Posterior cingulate gyrus (tissue), 11 donors: Measurements from ENCODE around the gene BCAP31.
"Not testable (repeated sequence)": the region's sequence is repeated elsewhere in the genome, so short reads cannot be mapped to it uniquely, and the experiment has no call there.

Source experiments
- DNase-seq, 10 donors: peaks; one replicate each; pipeline versions ENCODE4 v3.0.0 to v3.0.0-alpha.2; 2020 to 2021; ENCODE audit warnings: mixed read lengths in 3 of 10
- intact Hi-C: fragments of 100-400 bp; cut with DNase I; formaldehyde crosslinking; loops from one replicate; pipeline ENCODE4 v1.15.1; 2023

The BCAP31 gene

DNA sequence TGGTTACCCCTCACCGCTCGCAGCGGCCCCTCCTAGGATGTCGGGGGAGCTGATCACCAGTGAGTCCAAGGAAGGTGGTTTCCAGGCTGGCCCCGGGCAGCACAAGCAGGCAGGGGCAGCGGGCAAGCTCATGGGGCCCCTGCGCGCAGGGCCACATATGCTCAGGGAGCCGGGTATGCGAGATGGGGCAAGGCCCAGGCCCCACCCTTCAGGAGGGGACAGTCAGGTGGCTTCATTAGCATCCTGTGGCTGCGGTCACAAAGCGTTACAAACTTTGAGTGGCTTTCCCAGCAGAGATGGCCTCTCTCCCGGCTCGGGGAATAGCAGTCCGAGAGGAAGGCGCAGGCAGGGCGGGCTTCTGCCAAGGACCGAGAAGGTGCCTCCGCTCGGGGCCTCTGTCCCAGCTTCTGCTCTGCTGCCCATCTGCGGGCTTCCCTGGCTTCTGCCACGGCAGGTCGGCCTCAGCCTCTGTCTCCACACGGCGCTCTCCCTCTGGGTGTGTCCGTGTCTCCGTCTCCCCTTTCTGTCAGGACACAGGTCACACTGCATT lies 13.9 kb upstream of the BCAP31 start:
- intact Hi-C loops: no loop called here
- DNase-seq: peak in 2 of 10 donors; percentile 62 to 73

DNA sequence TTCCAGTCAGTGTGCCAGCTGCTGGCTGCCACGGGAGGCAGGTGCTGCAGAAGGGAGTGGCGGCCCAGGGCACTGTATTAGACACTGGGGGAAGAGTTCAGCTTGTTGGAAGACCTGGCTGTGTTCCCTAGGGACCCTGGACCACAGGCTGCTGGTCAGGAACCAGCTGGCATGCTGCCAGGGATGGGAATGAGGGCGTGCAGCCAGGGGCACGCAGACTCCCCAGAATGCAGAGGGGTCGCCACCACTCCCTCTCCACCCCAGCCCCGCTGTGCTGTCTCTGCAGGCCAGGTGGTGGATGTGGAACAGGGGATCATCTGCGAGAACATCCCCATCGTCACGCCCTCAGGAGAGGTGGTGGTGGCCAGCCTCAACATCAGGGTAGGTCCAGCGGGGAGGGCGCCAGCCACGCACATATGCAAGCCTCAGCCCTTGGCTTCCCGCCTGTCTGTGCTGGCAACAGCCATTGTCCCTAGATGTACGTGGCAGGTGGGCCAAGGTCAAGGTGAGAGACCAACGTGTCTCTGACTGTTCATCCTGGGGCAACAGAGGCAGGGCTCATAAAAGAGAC lies 12.8 kb upstream of the BCAP31 start:
- DNase-seq: peak in 2 of 10 donors; percentile 64 to 70
- intact Hi-C loops: no loop called here

- intact Hi-C loops: no loop called here
- DNase-seq: peak in 2 of 10 donors; percentile 57 to 62
Measured at GRCh38 chrX:153736071-153736820, 12.1 kb upstream of the BCAP31 start.

DNA sequence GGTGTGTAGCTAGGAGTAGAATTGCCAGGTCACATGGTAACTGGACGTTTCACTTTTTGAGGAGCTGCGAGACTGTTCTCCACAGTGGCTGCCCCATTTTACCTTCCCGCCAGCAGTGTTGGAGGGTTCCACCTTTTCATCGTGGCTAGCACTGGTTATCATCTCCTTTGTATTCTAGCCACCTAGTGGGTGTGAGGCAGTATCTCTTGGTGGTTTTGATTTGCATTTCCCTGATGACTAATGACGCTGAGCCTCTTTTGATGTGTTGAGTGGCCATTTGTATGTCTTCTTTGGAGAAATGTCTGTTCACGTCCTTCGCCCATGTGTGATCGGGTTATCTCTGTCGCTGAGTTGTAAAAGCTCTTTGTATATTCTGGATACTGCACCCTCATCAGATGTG lies 11.1 kb upstream of the BCAP31 start:
- no peak for DNase-seq
- intact Hi-C loops: no loop called here

GRCh38 chrX:153734871-153735270 lies 10.7 kb upstream of the BCAP31 start:
- no peak for DNase-seq
- intact Hi-C loops: no loop called here

- intact Hi-C loops: no loop called here
- DNase-seq: peak in 1 of 10 donors; percentile 64
Measured at GRCh38 chrX:153733651-153734240, 9.6 kb upstream of the BCAP31 start.

DNA sequence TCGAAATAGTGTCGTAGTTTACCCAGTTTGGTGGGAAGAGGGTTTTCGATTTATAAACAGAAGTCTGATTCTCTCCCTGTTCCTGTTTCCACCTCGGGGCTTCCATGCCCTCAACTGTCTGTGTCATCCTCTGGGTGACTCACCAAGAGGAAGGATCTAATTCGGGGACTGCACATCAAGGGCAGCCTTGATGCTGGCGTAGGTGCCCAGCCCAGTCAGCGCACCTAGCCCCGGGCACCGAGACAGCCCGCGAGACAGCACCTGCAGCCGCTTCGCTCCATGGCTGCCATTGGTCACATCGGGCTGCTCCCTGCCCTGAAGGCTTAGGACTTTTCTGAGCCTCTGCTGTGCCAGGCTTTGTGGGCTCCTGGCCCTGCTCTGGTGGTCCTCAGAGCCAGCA lies 8.2 kb upstream of the BCAP31 start:
- peak in 2 of 10 donors; percentile 70 to 74 for DNase-seq
- intact Hi-C loops: no loop called here

DNA sequence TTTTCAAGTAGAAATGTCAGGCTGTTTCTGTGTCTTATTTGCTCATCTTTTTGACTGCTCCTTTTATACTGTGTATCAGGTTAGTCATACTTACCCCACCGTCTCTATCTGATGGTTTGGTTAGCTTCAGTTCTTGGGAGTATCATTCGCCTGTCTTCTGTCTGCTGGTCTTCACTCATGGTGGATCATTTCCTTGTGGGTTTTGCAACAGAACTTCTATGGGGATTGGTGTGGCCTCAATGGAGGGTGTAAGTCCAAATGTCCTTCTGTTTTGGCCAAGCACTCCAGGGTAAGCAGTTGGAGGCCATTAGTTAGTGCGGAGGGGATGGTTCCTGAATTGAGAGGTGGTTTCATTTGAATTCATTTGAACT lies 7.6 kb upstream of the BCAP31 start:
- DNase-seq: no peak
- intact Hi-C loops: no loop called here

- intact Hi-C loops: no loop called here
- no peak for DNase-seq
Measured at GRCh38 chrX:153731117-153731844, 7.1 kb upstream of the BCAP31 start.

GRCh38 chrX:153730115-153730514 lies 5.9 kb upstream of the BCAP31 start:
- DNase-seq: peak in 2 of 10 donors; percentile 68 to 70
- intact Hi-C loops: not testable (repeated sequence)

GRCh38 chrX:153728951-153729631 lies 4.9 kb upstream of the BCAP31 start:
- peak in 2 of 10 donors; percentile 48 to 74 for DNase-seq
- intact Hi-C loops: no loop called here

- DNase-seq: peak in 1 of 10 donors; percentile 71
- intact Hi-C loops: no loop called here
Measured at GRCh38 chrX:153728095-153728494, 3.9 kb upstream of the BCAP31 start.

DNA sequence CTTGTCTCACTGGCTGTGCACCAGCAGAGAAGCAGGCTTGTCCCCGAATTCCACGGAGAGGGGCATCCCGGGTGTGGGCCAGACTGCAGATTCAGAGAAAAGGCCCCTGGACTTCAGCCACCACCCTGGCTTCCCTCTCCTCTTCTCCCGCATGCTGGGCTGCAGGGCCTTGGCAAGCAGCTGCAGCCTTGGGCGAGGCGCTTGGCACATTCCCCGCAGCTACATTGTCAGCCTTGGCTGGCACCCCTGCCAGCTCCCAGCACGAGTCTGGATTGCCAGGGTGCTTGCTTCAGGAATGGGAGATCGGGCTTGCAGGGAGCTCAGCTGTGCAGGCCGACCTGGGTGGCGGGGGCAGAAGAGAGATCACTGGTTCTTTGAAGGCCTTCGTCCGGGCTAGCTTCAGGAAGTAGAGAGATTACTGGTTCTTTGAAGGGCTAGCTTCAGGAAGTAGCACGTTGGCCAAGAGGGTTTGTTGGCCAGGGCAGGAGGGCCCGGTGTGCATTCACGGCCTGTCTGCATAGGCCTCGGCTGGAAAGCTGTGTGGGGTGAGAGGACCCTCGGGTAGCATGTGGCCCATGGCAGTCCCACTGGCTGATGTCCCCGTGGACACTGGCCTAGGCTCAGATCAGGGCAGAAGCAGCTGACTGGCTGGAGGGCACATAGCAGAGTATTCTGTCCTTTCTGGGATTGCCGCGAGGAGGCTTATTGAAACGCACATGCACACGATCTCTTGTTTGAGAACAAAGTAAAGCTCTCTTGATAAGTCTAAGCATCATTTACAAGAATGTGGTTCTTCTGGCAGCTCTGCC lies 3.1 kb upstream of the BCAP31 start:
- peak; percentile 60 to 95 (median 71) for DNase-seq
- intact Hi-C loops: no loop called here

DNA sequence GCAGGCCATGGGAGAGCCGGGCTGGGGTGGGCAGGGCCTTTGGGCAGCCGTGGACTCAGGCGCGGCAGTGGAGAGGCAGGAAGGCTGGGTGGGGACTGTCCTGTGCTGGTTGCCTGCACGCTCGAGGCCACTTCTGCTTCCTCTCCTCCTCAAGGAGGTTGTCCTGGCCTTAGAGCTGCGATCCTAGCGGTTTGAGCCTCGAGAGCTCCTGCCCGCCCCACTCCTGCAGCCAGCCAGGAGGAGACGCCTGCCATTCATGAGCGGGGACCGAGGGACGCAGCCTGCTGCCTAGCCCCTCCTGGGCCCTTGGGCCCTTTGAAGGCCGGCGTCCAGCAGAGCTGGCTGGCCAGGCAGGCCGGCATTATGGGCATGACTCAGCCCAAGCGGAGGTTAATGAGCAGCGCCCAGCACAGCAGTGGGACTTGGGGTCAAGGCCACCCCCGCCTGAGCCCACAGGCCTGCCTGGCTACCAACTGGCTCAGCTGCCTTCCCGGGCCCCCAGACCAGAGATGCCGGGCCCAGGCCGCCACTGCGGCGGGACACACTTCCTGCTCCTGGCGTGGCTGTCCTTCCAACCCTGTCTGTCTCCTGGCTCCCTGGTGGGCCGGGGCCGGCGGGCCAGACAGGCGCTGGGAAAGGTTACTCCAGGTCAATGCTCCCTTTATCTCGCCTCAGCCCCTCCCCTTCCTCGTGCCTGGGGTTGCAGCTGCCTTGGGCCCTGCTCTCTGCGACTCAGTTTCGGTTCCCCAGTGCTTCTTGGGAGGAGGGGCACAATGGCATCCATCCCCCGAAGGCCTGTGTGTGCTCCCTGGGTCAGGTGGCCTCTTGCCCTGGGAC lies 2.3 kb upstream of the BCAP31 start:
- intact Hi-C loops: no loop called here
- DNase-seq: peak in 6 of 10 donors; percentile 27 to 90 (median 36)

- intact Hi-C loops: no loop called here
- DNase-seq: peak in 1 of 10 donors; percentile 87
Measured at GRCh38 chrX:153725832-153726285, 1.7 kb upstream of the BCAP31 start.

- DNase-seq: peak in 2 of 10 donors; percentile 77 to 78
- intact Hi-C loops: no loop called here
Measured at GRCh38 chrX:153725039-153725831, 1.0 kb upstream of the BCAP31 start.
